Hepatocyte (in vitro differentiated cells): ENCODE data around the gene NR3C2.

Experiments
- CTCF ChIP-seq: fragments of 200-600 bp; sonication (generic); IDR thresholded peaks from 2 replicates; pipeline ENCODE4 v1.5.1; 2016; ENCODE audit warnings: antibody characterized with exemption, mild to moderate bottlenecking; ENCODE audit not compliant: poor library complexity
- EZH2 ChIP-seq: fragments of 200-600 bp; sonication (generic); IDR thresholded peaks from 2 replicates; pipeline ENCODE4 v1.6.1; 2016; ENCODE audit warnings: antibody characterized with exemption, mild to moderate bottlenecking, borderline replicate concordance
- EZH2phosphoT487 ChIP-seq: fragments of 200-600 bp; sonication (generic); IDR thresholded peaks from one replicate; pipeline ENCODE4 v1.6.1; 2018; ENCODE audit warnings: antibody characterized with exemption, mild to moderate bottlenecking, low read depth, moderate library complexity; ENCODE audit not compliant: unreplicated experiment, severe bottlenecking

- TF ChIP-seq CTCF (no peak), EZH2 (no peak), EZH2phosphoT487 (no peak)
Measured at GRCh38 chr4:148151806-148152205, 290.4 kb downstream of the NR3C2 start.
